Measurements from ENCODE around the gene STXBP6.

GRCh38 chr14:24895622-24896021 lies 154.3 kb downstream of the STXBP6 start:
- no peak for TF ChIP-seq SIN3A (IDR thresholded peaks at IDR 0.05; ENCODE audit: low read depth)
- TF ChIP-seq CTCF (IDR thresholded peaks at IDR 0.05 in 2 of 3, conservative IDR thresholded peaks at IDR 0.05 in 1 of 3; ENCODE audit: borderline replicate concordance in 1 of 3, insufficient read depth in 1 of 3, low read depth in 2 of 3, low read length in 2 of 3), result no peak
- no peak for TF ChIP-seq POLR2A (IDR thresholded peaks at IDR 0.05; ENCODE audit: borderline replicate concordance, extremely low read depth, insufficient read depth, insufficient read length)
- no peak for TF ChIP-seq MAX (IDR thresholded peaks at IDR 0.05)
- TF ChIP-seq FOSL1 (IDR thresholded peaks at IDR 0.05; ENCODE audit: low read depth), result no peak
- no peak for TF ChIP-seq EZH2 (IDR thresholded peaks at IDR 0.05)
- no peak for TF ChIP-seq POLR2AphosphoS5 (IDR thresholded peaks at IDR 0.05; ENCODE audit: low read depth, low read length)
- TF ChIP-seq SRF (IDR thresholded peaks at IDR 0.05; ENCODE audit: low read depth), result no peak

Measured in HCT116 (cell line).